ENCODE data around the gene MAGEF1.

The MAGEF1 gene

DNA sequence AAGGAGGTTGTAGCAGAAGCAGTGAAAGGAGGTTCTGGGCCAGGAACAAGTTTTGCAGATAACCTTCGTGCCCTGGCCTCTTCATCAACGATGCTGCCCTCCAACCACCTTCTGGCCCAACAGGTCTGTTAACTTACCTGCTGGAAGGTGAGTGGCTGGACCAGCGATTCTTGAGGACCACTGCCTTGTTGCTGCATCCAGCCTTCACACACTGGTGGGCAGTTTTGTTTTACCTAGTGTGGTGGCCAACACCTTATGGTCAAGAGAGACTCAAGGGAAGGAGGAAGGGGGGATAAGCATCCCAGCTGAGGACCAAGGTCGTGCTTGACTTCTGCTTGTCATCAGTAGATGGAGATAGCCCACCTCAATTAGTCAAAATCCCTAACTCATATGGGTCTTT is 7.8 kb upstream of the MAGEF1 start:
- no peak for FAIRE-seq

DNA sequence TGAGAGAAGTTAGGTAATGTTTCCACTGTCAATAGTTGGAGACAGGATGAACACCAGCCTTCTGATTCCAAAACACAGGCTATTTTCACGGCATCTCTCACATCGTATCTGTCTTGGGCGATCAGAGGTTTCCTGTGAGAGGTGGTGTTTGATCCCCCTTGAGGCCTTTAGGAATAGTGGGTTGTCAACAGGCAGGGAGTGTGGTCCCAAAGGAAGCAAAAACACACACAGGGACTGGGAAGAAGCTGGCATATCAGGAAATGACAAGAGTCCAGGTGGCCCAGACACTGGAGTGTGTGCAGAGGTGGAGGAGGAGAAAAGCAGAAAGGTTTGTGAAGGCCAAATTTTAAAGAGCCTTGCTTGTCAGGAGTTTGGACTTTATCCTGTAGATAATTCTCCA is 6.6 kb upstream of the MAGEF1 start:
- no peak for FAIRE-seq

DNA sequence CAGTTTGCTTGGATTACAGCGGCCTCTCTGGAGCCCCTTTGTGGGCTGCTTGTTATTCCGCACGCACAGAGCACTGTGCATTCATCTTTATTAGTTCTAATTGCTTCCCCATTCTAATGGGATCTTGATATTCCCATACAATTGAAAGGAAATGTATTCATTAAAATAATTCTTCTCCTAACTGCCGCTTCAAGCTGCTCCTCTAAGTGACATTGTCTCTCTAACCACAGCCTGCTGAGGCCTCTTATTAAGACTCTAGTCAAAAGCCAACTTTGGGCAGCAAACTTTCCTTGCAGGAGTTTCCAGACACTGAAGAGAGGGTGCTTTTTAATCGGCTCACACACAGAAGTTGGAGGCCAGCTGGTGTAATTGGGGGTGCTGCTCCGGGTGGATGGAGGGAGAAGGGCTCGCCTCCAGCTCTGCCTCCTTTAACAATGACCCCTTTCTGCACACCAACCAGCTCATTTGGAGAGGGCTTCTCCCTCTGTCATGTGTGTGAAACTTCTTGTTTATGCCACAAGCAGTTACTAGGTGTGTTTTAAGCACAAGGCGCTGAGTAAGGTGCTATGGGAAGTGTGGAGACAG is 5.6 kb upstream of the MAGEF1 start:
- FAIRE-seq = no peak

DNA sequence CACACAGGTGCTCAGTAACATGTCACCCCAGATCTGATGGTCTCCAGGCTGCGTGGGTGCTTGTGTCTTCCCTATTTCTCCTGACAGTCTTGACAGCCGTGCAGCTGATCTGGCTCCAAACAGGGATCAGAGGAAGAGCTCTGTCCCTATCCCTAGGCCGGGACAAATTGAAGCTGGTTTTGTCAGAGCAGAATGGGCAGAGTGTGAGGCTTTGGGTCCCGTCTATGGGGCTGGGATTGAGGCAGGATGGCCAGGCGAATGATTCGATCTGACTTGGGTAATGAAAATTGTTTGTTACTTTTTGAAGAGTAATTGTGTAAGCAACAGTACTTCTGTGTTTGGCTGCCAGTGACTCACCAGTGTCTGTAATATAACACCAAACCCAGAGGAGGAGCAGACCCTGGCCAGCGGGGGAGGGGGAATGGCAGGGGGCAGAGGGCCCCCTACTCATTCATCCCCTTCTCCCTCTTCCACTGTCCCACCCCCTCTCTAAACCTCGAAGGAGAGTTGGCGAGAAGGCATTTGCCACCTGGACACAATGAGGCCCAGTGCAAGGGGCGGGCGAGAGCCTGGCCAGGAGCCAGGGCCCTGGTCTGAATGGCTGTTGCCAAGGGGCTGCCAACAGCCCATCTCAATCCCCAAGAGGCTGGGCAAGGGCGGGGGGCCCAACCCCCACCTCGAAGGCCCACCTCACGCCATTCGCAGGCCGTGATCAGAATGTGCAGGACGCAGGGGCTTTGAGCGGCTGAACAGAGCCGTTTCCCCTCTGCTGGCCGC is 4.9 kb upstream of the MAGEF1 start:
- FAIRE-seq = no peak

DNA sequence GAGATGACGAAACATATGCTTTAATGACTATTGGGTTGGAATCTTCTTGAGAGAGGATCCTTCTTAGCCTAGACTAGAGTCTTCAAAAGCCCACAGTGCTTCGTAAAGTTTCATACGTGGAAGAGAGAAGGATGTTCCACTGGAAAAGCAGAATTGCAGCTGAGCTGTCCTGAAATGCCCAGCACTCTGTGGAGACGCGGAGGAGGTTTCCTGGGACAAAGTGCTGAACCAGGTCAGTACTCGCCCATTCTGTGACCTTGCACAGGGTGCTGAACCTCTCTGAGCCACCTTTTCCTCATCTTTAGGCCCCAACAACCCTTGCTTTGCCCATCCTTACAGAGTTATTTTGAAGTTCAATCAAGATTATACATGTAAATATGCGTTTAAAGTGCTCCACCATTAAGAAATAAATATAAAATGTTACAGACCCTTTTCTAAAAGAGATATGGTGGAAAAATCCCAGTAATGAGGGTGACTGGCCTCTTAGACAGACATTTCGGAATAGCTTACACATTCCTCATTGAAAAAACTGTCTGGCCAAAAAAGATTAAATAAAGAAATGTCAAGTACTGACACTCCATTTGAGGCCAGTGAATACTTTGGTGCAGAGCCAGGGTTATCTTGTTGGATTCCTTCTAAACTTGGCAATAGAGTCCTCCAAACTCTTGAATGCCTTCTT is 4.2 kb upstream of the MAGEF1 start:
- FAIRE-seq = no peak

DNA sequence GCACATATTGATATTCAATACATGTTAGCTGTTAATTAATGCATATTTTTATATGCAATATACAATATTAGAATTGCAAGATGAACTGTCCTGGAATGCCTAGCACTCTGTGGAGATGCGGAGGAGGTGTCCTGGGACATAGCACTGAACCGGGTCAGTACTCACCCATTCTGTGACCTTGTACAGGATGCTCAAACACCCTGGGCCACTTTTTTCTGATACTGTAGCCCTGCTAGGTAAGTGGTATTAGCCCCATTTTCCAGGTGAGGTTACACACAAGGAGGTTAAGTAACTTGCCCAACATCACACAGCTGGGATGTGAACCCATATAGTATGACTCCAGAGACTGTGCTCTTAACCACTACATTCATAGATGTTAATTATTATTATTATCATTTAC is 1.7 kb upstream of the MAGEF1 start:
- no peak for FAIRE-seq

DNA sequence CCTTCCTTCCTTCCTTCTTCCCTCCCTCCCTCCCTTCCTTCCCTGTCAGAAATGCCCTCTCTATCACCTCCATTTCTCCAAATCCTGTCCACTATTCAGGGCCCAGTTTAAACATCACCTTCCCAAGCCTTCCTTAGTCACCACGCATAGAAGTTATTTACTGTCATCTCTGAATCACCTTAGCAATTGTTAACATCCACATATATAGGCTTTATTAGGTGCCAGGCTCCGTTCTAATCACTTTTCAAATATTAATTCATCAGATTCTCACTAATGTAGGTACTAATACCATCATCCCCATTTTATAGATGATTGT is 1.1 kb upstream of the MAGEF1 start:
- FAIRE-seq = no peak

DNA sequence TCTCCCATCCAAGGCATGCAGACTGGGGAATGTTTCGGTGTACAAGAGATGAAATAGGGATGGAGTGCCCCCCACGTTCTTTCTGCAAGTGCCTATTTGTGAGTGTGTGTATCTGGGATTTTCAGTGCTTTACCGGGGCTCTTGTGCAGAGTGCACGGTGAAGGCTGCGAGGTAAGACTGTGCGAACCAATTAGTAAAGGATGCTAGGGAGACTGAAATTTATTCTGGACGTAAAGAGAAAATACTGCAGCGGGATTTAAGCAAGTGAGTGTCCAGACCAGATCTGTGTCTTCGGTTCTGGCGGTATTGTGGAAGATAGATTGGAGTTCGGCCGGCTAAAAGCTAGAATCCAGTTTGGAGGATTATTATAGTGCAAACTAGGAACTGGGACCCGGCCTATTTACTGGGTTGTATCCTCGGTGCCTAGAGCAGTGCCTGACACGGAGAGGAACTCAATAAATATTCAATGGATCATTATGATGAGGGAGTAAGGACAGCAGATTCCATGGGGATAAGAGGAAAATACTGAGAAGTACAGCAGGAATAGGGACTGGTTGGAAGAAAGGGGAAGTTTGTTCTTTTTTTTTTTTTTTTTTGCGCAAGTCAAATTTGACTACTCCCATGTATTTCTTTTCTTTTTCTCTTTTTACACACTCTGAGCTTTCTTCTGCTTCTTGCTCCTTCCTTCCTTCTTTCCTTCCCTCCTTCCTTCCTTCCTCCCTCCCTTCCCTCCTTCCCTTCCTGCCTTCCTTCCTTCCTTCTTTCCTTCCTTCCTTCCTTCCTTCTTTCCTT is 580 bp upstream of the MAGEF1 start:
- no peak for FAIRE-seq

DNA sequence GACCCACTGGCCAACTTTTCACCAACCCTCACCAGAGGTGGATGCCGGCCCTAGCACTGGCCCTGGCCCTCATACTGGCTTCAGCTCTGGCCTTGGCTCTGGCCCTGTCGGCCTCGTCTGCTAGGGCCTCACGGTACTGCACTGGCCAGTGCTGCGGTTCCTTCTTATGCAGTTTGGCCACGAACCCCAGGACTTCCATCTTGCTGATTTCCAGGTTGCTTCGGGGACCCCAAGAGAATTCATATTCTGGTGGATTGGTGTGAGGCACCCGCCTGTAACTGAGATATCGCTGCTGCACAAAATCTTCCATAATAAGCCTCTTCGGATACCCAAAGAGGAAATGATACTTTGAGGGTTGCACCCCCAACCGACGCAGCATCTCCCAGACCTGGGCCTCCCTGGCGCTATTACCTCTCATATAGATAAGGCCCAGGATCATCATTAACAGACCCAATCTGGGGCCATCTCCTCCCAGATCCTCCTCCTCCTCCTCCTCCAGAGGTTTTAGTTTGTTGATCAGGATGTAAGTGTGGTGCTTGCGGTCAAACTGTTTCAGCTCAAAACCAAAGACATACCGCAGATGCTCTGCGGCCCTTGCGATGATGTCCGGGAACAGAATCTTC is 883 bp downstream of the MAGEF1 start:
- FAIRE-seq = no peak

DNA sequence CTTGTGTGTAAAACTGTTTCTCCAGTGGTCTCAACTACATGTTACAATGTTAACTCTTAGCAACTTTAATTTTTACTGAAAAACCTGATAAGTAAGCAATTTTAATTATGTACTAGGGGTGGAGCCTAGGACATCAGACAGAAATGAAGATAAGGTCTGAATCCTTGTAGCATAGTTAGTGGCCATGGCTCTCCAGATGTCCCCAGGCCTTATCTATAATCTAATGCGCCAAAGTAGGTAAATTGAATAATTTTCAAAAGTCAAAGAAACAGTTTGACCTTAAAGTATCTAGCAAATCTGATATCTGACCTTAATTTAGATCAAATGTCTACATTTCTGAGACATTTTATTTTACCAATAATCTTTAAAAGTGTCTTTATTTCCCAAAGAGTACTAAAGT is 8.2 kb downstream of the MAGEF1 start:
- FAIRE-seq = no peak

DNA sequence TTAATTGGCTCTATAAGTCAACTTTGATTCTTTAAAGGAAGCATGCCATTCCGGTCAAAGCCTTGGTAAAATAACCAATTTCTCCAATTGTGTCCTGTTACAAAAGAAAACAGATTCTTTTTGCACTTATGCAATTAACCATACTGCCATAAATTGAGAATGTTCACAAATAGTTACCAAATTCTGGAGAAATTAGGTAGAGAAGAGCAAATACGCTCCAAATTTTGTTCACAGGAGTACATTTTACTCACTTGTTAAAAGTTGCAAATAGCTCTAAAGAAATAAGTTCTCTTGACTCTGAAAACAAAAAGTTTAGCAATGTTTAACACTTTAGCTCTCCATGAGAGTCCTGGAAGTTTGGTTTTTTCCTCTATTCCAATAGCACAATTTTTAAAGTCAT is 11.1 kb downstream of the MAGEF1 start:
- FAIRE-seq = no peak

DNA sequence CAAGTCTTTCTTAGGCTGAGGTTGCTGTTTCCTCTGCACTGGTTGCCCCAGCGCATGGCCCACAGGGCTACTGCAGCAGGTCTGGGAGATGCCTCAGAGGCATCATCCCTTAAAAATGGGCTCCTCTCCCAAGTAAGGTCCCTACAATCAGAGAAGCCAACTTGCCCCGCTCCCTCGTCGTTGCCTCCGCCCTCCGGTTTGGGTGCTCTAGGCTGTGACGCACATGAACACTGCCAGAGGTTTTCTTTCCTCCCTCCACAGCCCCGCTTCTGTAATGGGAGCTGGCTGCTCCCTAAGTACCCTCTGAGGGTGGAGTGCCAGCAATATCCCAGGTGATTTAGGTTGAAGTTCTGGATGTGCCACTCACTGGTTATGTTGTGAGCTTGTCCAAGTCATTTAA is 14.0 kb downstream of the MAGEF1 start:
- no peak for FAIRE-seq

DNA sequence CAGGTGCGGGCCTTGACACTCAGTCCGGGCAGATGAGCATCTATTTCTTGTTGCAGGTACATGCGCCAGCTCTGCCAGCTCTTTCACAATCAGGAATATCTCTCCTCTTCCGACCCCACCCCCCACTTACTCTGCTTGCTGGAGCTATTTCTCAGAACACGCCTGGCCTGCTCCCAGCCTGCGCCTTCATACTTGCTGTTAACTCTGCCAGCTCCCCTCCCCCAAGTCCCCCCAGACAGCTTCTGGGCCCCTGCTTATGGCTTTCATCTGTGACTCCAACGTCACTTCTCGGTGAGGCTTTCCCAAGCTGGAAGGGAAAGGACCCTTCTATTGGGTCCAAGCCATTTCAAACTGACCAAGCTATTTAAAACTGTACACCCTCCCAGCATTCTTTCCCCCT is 15.2 kb downstream of the MAGEF1 start:
- no peak for FAIRE-seq

DNA sequence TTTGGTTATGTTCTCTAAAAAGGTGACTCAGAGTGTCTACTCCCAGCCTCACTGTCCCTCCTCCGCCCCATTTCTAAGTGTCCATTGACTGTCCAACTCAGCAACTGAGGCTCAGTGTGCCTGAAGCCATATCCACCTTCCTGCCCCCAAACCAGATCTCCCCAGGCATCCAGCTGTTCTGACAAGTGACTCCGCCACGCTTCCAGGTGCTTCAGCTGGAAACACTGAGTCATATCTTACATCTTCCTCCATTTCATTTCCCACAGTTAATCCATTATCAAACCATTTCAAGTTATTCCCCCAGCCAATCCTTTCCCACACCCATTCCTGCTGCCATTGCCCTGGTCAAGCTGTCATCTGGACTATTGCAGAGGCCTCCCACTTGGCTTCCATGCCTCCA is 17.1 kb downstream of the MAGEF1 start:
- FAIRE-seq = no peak

DNA sequence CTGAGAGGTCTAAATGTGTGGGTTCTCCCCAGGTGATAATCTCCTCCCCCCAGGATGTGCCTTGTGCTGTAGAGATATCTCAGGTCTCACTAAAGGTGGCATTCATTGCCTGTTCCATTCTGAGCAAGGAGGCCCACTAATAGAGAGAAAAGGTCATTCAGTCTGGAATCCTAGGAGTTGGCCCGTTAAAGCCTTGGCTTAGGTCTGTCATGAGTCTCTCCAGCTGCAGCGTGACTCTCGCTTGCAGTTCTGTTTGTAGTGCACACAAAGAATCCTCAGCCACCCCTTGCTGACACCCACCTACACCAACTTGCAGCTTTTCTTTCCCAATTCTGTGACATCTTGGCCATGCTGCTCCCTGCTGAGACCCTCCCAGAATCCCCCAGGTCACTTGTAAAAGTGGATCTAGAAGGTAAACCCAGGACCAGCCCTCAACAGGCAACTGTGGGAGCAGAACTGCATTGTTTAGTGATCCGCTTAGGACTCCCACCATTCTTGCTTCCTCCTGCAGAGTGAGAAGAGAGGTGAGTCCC is 17.7 kb downstream of the MAGEF1 start:
- FAIRE-seq = no peak

DNA sequence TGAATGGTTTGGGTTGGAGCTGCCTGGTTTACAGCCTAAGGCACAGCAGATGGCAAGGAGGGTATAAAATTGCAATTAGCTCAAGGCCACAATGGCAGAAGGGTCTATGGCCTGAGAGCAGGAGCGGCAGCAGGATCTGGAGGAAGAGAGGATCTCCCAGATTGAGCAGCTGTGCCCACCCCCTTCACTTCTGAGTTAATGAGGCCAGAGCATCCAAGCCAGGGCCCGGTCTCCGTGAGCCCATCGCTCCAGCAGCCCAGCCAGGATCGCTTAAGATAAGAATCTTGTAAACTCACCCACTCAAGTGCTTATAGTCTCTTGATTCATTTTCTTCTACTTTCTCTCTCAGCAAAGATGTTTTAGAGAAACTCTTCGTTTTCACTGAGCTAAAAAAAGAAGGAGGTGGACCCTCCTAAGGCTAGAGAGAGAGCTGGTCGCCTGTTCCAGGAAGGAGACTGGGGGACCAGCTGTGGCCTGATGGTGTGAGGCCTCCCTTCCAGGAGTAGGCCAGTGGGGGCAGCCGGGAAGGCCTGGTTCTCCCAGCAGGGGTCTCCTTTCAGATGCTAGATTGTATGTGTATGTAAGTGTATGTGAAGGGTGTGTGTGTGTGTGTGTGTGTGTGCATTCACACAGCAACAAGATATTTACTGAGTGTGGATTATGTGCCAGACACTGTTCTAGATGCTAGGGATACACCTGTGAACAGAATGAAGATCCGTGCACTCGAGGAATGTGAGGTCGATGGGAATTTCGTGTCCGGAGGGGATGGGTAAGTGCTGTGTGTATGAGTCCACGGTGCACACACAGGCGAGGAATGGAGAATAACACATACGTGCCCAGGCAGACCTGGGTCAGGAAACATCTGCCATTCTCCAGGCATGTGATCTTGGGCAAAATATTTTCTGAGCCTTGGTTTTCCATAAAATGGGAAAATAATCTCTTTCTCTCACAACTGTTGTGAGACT is 18.6 kb downstream of the MAGEF1 start:
- no peak for FAIRE-seq

DNA sequence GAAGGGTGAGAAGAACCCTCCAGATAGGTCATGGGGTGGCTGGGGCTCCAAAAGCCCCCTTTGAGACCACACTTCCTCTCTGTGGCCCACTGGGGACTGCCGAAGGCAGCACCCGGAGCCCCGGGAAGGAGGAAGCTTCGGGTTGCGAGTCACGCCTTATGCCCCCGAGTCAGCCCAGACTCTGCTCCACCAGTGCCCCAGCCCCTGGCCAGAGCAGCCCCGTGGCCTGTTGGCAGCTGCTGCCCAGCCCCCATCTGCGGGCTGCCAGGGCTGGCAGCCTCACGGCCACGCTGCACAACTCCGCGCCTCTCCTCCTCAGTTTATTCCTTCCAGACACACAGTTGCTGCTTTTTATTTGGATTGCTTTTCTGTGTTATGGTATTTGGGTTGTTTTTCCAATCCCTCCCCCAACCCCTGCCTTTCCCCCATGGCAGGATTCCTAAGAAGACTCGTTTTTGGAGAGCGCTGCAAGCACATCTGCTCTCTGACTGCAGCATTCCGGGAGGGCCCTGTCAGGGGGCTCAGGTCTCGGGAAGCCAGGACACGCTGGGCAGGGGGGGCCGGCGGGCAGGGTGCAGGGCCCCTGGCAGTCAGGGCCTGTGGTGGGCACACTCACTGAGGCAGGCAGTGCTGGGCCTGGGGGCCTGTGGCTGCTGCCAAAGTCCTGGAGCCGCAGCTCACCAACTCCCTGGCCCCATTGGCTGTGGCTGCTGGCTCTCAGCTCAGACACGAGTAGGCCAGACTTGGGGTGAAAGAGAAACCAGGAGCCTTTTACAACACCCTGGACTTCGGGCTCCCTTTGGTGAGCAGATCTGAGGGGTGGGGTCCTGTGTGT is 20.2 kb downstream of the MAGEF1 start:
- no peak for FAIRE-seq

DNA sequence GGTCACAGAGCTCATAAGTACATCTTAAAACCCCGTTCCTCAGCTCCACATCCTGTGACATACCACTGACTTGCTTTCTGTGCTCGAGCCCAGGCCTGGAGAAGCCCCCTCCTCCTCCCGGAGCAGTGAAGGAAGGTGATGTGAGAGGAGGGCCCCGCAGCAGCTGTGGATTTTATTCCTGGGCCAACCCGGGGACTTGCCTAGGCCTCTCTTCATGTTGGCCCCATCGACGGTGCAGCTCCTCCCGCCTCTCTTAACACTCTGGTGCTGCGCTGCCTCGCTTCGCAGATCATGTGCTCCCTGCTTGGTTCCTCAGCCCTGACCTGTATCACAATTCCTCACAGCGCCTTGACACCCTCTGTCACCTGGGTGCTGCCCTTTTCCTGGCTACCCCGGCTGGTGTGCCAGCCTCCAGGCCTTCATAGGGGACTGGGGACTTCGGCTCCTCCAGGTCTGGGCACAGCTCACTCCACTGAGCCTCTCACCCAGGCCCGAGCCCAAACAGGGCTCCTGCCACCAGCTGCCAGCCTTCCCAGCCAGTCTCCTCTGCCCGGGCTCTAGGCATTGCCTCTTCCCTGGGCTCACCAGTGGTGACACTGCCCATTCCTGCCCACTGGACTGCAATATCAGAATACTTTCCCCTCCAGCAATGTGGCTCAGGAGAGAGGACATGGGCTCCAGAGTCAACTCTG is 21.5 kb downstream of the MAGEF1 start:
- no peak for FAIRE-seq

DNA sequence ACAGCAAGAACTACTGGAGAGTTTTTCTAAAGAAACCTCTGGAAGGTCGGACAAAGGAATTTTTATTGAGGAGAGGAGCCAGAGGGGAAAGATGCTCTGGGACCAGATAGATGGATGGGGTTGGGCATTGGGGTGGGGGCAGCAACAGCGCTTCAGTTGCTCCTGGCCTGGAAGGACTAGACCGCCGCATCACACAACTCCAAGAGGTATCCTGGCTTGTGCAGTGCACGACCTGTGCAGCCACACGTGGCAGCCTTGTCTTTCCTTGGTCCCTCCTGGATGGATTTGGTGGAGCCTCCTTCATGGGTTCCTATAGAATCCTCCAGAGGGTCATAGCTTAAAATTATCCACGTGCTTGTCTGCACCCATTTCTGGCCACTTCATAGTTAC is 23.0 kb downstream of the MAGEF1 start:
- no peak for FAIRE-seq

DNA sequence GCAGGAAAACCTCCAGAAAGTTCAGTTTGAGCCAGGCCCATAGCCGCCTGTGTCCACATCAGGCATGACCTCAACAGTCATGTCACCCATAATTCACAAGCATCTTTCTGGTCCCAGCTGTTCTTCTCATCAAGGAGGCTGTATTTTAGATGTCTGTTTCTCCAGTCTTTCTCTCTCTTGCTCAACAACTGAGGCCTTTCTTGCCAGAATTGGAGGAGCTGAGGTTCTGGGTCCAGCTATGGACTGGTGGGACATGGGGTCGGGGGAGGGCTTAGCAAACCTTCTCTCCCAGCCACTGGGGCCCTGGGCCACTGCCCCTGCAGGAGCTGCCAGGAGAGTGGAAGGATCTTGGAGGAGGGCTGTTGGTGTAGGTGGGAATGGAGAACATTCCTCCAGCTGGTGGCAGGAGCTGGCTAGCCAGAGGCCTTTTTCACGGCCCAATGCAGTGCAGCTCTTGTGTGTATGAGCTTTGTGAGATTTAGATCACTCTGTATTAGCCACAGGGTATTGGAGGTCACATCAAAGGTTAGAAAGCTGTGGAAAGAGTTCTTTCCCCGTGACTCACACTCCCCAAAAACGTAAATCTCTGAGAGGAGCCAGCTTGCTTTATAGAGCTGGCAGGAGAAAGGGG is 23.5 kb downstream of the MAGEF1 start:
- no peak for FAIRE-seq
